ENCODE results near the gene TCAIM.

TCAIM gene

DNA sequence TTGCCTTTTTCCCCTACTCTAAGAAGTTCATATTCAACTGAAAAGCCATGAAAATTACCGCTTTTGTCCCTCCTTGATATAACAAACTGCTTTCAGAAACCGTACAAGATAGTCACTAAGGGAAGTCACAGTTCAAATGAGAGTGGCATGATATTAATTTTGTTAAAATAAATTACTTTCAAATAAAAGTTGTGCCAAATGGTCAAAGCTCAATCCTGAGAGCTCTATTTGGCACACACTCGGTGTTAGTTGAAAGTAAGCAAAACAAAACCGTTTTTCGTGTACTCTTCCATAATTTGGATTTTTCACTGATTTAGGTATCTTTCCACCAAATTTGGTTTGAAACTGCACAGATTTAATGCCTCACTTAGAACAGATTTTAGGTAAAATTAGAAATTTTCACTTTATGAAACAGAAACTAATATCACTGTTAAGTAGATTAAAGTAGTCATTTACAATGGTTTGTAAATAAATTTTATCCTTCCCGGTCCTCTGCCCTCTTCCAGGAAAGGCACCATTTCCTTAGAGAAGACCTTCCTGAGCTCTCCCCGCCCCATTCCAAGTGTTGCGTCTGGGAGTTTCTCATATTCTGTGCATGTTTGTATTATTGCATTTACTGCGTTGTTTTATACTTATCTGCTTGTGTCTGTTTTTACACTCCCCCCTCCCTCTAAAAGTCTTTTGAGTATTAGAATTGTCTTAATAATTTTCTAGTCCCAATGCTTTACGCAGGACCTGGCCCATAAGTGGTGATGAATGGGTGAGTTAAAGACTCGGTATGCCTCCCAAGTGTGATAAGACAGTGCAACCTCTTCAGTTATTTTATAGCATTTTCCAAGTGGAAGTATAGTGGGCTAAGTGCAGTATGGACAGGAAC, 853 bp downstream of the TCAIM start:
- Histone ChIP-seq H3K4me3 (ENCODE audit: low read depth, low read length) (peak overlapping the region; percentile 63), H3K9me3 (ENCODE audit: control insufficient read depth, insufficient read depth, low read depth, low read length) (no peaks in the 10 kb centered on the region), H3K36me3 (ENCODE audit: control insufficient read depth in 2 of 2, insufficient read depth in 1 of 2, low read length in 2 of 2) (no peaks in the 10 kb centered on the region), H3K27ac (ENCODE audit: extremely low read depth, low read depth, low read length) (no peak overlapping the region), H3K4me1 (ENCODE audit: control insufficient read depth, insufficient read depth, low read length) (no peaks in the 10 kb centered on the region)
- ChIA-PET CTCF (no interaction called here), POLR2A (interaction anchor here (1.3 kb wide), 2 partner anchors 16 to 171 kb away, joined by 4 to 5 read pairs; no protein-coding TSS in a partner anchor)
- no peak for TF ChIP-seq KLF8 (tag by site-specific recombination; IDR thresholded peaks at IDR 0.05)
- TF ChIP-seq ZNF169 (tag by site-specific recombination; IDR thresholded peaks at IDR 0.05) = no peak
- no peak for TF ChIP-seq ZIC2 (tag by site-specific recombination; IDR thresholded peaks at IDR 0.05)
- no peak for TF ChIP-seq SP3 (tag by site-specific recombination; IDR thresholded peaks at IDR 0.05)
- no peak for TF ChIP-seq ZNF747 (tag by site-specific recombination; IDR thresholded peaks at IDR 0.05)
- no peak for TF ChIP-seq ZFP41 (tag by site-specific recombination; IDR thresholded peaks at IDR 0.05; ENCODE audit: borderline replicate concordance)
- TF ChIP-seq, protein P1, sequence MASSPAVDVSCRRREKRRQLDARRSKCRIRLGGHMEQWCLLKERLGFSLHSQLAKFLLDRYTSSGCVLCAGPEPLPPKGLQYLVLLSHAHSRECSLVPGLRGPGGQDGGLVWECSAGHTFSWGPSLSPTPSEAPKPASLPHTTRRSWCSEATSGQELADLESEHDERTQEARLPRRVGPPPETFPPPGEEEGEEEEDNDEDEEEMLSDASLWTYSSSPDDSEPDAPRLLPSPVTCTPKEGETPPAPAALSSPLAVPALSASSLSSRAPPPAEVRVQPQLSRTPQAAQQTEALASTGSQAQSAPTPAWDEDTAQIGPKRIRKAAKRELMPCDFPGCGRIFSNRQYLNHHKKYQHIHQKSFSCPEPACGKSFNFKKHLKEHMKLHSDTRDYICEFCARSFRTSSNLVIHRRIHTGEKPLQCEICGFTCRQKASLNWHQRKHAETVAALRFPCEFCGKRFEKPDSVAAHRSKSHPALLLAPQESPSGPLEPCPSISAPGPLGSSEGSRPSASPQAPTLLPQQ (tag by site-specific recombination; IDR thresholded peaks at IDR 0.05) = no peak
- TF ChIP-seq, protein P2, sequence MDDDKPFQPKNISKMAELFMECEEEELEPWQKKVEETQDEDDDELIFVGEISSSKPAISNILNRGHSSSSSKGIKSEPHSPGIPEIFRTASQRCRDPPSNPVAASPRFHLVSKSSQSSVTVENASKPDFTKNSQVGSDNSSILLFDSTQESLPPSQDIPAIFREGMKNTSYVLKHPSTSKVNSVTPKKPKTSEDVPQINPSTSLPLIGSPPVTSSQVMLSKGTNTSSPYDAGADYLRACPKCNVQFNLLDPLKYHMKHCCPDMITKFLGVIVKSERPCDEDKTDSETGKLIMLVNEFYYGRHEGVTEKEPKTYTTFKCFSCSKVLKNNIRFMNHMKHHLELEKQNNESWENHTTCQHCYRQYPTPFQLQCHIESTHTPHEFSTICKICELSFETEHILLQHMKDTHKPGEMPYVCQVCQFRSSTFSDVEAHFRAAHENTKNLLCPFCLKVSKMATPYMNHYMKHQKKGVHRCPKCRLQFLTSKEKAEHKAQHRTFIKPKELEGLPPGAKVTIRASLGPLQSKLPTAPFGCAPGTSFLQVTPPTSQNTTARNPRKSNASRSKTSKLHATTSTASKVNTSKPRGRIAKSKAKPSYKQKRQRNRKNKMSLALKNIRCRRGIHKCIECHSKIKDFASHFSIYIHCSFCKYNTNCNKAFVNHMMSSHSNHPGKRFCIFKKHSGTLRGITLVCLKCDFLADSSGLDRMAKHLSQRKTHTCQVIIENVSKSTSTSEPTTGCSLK (tag by site-specific recombination; IDR thresholded peaks at IDR 0.05) = no peak
- TF ChIP-seq ZNF473 (tag by site-specific recombination; IDR thresholded peaks at IDR 0.05) = no peak
- TF ChIP-seq, protein P3, sequence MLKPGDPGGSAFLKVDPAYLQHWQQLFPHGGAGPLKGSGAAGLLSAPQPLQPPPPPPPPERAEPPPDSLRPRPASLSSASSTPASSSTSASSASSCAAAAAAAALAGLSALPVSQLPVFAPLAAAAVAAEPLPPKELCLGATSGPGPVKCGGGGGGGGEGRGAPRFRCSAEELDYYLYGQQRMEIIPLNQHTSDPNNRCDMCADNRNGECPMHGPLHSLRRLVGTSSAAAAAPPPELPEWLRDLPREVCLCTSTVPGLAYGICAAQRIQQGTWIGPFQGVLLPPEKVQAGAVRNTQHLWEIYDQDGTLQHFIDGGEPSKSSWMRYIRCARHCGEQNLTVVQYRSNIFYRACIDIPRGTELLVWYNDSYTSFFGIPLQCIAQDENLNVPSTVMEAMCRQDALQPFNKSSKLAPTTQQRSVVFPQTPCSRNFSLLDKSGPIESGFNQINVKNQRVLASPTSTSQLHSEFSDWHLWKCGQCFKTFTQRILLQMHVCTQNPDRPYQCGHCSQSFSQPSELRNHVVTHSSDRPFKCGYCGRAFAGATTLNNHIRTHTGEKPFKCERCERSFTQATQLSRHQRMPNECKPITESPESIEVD (tag by site-specific recombination; IDR thresholded peaks at IDR 0.05) = no peak
- TF ChIP-seq ZNF350 (tag by site-specific recombination; IDR thresholded peaks at IDR 0.05) = no peak
- TF ChIP-seq, protein P4, sequence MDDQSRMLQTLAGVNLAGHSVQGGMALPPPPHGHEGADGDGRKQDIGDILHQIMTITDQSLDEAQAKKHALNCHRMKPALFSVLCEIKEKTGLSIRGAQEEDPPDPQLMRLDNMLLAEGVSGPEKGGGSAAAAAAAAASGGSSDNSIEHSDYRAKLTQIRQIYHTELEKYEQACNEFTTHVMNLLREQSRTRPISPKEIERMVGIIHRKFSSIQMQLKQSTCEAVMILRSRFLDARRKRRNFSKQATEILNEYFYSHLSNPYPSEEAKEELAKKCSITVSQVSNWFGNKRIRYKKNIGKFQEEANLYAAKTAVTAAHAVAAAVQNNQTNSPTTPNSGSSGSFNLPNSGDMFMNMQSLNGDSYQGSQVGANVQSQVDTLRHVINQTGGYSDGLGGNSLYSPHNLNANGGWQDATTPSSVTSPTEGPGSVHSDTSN (CRISPR knock-in tag; IDR thresholded peaks at IDR 0.05) = no peak
- no peak for TF ChIP-seq ZNF140 (tag by site-specific recombination; IDR thresholded peaks at IDR 0.05)
- TF ChIP-seq, protein P5, sequence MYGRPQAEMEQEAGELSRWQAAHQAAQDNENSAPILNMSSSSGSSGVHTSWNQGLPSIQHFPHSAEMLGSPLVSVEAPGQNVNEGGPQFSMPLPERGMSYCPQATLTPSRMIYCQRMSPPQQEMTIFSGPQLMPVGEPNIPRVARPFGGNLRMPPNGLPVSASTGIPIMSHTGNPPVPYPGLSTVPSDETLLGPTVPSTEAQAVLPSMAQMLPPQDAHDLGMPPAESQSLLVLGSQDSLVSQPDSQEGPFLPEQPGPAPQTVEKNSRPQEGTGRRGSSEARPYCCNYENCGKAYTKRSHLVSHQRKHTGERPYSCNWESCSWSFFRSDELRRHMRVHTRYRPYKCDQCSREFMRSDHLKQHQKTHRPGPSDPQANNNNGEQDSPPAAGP (tag by site-specific recombination; IDR thresholded peaks at IDR 0.05) = no peak

DNA sequence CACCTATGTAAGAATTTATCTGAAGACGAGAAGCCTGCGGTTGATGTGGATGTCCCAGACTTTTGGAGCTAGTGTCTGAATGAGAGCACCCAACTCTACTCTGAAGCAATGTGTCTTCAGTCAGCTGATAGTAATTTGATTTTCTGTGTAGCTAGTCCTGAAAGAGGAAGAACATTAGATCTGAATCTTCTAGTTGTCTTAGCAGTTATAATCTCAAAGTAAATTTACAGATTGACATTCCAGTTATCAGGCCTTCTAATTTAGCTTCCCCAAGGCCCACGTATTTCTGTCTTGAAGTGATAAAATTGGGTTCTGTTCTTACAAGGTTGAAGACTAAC, 1.5 kb downstream of the TCAIM start:
- Histone ChIP-seq H3K4me1 (ENCODE audit: control insufficient read depth, insufficient read depth, low read length) (no peaks in the 10 kb centered on the region), H3K4me3 (ENCODE audit: low read depth, low read length) (no peak overlapping the region), H3K36me3 (ENCODE audit: control insufficient read depth in 2 of 2, insufficient read depth in 1 of 2, low read length in 2 of 2) (no peaks in the 10 kb centered on the region), H3K27ac (ENCODE audit: extremely low read depth, low read depth, low read length) (no peak overlapping the region), H3K9me3 (ENCODE audit: control insufficient read depth, insufficient read depth, low read depth, low read length) (no peaks in the 10 kb centered on the region)
- POLR2A ChIA-PET = no interaction called here
- CTCF ChIA-PET = interaction anchor here (0.6 kb wide), 1 partner anchor 20 kb away, joined by 3 read pairs; no protein-coding TSS in a partner anchor
- TF ChIP-seq ZNF140 (tag by site-specific recombination; IDR thresholded peaks at IDR 0.05) (no peak), ZNF133 (tag by site-specific recombination; IDR thresholded peaks at IDR 0.05) (no peak), ZNF624 (tag by site-specific recombination; IDR thresholded peaks at IDR 0.05) (no peak), ZNF670 (tag by site-specific recombination; IDR thresholded peaks at IDR 0.05; ENCODE audit: low read depth) (no peak), ZNF548 (tag by site-specific recombination; IDR thresholded peaks at IDR 0.05) (no peak), KLF7 (tag by site-specific recombination; IDR thresholded peaks at IDR 0.05; ENCODE audit: borderline replicate concordance) (no peak)
- TF ChIP-seq, protein P2 (tag by site-specific recombination; IDR thresholded peaks at IDR 0.05) = no peak
- TF ChIP-seq, protein P6, sequence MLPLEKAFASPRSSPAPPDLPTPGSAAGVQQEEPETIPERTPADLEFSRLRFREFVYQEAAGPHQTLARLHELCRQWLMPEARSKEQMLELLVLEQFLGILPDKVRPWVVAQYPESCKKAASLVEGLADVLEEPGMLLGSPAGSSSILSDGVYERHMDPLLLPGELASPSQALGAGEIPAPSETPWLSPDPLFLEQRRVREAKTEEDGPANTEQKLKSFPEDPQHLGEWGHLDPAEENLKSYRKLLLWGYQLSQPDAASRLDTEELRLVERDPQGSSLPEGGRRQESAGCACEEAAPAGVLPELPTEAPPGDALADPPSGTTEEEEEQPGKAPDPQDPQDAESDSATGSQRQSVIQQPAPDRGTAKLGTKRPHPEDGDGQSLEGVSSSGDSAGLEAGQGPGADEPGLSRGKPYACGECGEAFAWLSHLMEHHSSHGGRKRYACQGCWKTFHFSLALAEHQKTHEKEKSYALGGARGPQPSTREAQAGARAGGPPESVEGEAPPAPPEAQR (tag by site-specific recombination; IDR thresholded peaks at IDR 0.05) = no peak
- TF ChIP-seq, protein P7, sequence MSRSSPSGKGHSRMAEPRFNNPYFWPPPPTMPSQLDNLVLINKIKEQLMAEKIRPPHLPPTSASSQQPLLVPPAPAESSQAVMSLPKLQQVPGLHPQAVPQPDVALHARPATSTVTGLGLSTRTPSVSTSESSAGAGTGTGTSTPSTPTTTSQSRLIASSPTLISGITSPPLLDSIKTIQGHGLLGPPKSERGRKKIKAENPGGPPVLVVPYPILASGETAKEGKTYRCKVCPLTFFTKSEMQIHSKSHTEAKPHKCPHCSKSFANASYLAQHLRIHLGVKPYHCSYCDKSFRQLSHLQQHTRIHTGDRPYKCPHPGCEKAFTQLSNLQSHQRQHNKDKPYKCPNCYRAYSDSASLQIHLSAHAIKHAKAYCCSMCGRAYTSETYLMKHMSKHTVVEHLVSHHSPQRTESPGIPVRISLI (tag by site-specific recombination; IDR thresholded peaks at IDR 0.05) = no peak

Data from HEK293 (cell line).